Panc1 (cell line): Measurements from ENCODE around the gene ATE1.

Experiments used
- POLR2AphosphoS5 ChIP-seq: IDR thresholded peaks from 2 replicates; pipeline ENCODE4 v1.6.1; 2012; ENCODE audit warnings: mild to moderate bottlenecking, low read depth, low read length, moderate library complexity
- TF ChIP-seq, protein P1 (sequence below): fragments of 450-650 bp; IDR thresholded peaks from 2 replicates; pipeline ENCODE4 v1.5.1; 2017; ENCODE audit warnings: mild to moderate bottlenecking
- TF ChIP-seq, protein P2 (sequence below), 2 experiments: IDR thresholded peaks; 2 replicates each; pipeline ENCODE4 v1.6.1; 2011 to 2012; ENCODE audit warnings: low read depth in 2 of 2, control low read depth in 1 of 2, low read length in 1 of 2, mild to moderate bottlenecking in 1 of 2, moderate library complexity in 1 of 2; ENCODE audit not compliant: insufficient read depth in 1 of 2

DNA sequence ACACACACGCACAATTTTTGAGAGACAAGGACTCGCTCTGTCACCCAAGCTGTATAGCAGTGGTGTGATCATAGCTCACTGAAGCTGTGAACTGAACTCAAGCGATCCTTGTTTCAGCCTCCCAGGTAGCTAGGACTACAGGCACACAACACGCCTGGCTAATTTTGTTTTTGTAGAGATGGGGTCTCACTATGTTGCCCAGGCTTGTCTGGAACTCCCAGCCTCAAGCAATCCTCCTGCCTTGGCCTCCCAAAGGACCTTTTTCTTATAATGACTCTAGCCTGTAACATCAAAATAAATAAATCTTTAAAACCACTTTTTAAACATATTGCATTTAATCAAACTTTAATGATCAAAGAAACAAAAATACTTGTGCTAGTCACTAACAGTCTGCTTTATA is 188.7 kb downstream of the ATE1 start:
- TF ChIP-seq, protein P1, sequence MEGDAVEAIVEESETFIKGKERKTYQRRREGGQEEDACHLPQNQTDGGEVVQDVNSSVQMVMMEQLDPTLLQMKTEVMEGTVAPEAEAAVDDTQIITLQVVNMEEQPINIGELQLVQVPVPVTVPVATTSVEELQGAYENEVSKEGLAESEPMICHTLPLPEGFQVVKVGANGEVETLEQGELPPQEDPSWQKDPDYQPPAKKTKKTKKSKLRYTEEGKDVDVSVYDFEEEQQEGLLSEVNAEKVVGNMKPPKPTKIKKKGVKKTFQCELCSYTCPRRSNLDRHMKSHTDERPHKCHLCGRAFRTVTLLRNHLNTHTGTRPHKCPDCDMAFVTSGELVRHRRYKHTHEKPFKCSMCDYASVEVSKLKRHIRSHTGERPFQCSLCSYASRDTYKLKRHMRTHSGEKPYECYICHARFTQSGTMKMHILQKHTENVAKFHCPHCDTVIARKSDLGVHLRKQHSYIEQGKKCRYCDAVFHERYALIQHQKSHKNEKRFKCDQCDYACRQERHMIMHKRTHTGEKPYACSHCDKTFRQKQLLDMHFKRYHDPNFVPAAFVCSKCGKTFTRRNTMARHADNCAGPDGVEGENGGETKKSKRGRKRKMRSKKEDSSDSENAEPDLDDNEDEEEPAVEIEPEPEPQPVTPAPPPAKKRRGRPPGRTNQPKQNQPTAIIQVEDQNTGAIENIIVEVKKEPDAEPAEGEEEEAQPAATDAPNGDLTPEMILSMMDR: no peak
- no peak for TF ChIP-seq POLR2AphosphoS5
- TF ChIP-seq, protein P2, sequence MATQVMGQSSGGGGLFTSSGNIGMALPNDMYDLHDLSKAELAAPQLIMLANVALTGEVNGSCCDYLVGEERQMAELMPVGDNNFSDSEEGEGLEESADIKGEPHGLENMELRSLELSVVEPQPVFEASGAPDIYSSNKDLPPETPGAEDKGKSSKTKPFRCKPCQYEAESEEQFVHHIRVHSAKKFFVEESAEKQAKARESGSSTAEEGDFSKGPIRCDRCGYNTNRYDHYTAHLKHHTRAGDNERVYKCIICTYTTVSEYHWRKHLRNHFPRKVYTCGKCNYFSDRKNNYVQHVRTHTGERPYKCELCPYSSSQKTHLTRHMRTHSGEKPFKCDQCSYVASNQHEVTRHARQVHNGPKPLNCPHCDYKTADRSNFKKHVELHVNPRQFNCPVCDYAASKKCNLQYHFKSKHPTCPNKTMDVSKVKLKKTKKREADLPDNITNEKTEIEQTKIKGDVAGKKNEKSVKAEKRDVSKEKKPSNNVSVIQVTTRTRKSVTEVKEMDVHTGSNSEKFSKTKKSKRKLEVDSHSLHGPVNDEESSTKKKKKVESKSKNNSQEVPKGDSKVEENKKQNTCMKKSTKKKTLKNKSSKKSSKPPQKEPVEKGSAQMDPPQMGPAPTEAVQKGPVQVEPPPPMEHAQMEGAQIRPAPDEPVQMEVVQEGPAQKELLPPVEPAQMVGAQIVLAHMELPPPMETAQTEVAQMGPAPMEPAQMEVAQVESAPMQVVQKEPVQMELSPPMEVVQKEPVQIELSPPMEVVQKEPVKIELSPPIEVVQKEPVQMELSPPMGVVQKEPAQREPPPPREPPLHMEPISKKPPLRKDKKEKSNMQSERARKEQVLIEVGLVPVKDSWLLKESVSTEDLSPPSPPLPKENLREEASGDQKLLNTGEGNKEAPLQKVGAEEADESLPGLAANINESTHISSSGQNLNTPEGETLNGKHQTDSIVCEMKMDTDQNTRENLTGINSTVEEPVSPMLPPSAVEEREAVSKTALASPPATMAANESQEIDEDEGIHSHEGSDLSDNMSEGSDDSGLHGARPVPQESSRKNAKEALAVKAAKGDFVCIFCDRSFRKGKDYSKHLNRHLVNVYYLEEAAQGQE (IDR thresholded peaks at IDR 0.05; ENCODE audit: insufficient read depth in 1 of 2, low read depth in 2 of 2, low read length in 1 of 2): no peak
